22Rv1 (cell line): ENCODE results near the gene ABCC4.

Experiments
- H3K27ac ChIP-seq: fragments of 450-650 bp; 2 replicates; pipeline ENCODE4 v1.5.1; 2017
- CTCF ChIP-seq: fragments of 450-650 bp; IDR thresholded peaks from 2 replicates; pipeline ENCODE4 v1.5.1; 2017; ENCODE audit warnings: mild to moderate bottlenecking
- ZFX ChIP-seq: fragments of 450-650 bp; IDR thresholded peaks from 2 replicates; pipeline ENCODE4 v1.6.1; 2017; ENCODE audit warnings: antibody characterized with exemption, borderline replicate concordance

ABCC4 gene

GRCh38 chr13:95113601-95114000 is 187.7 kb downstream of the ABCC4 start:
- H3K27ac ChIP-seq, result no peak overlapping the region
- TF ChIP-seq ZFX (no peak), CTCF (no peak)

GRCh38 chr13:95112883-95113282 is 188.4 kb downstream of the ABCC4 start:
- no peak overlapping the region for H3K27ac ChIP-seq
- TF ChIP-seq CTCF (no peak), ZFX (no peak)

- no peak overlapping the region for H3K27ac ChIP-seq
- TF ChIP-seq ZFX (no peak), CTCF (no peak)
These were observed 189.6 kb downstream of the ABCC4 start for GRCh38 chr13:95111608-95112007.

- H3K27ac ChIP-seq, result no peak overlapping the region
- TF ChIP-seq ZFX (no peak), CTCF (no peak)
These were observed 194.7 kb downstream of the ABCC4 start for GRCh38 chr13:95106562-95106961.

GRCh38 chr13:95100525-95101433 is 200.5 kb downstream of the ABCC4 start:
- no peak overlapping the region for H3K27ac ChIP-seq
- TF ChIP-seq ZFX (no peak), CTCF (no peak)

- TF ChIP-seq ZFX (no peak), CTCF (no peak)
- no peak overlapping the region for H3K27ac ChIP-seq
These were observed 201.7 kb downstream of the ABCC4 start for GRCh38 chr13:95099541-95099940.

- H3K27ac ChIP-seq, result no peak overlapping the region
- TF ChIP-seq CTCF (no peak), ZFX (no peak)
These were observed 202.3 kb downstream of the ABCC4 start for GRCh38 chr13:95098916-95099315.
